Measurements from ENCODE around the gene ADAMTS6. TPM values are rescaled to one million over a fixed set of nuclear protein-coding genes. Genes with fewer than 3 reads are reported as not detected.

Gene ADAMTS6
- total RNA-seq, 4 donors from 2014 or later = 4.9 to 40.0 (median 7.3) TPM

- H3K27ac ChIP-seq = no peak overlapping the region
- no peak for DNase-seq
- H3K4me3 ChIP-seq = no peak overlapping the region
- intact Hi-C loops (cut with DNase I; ENCODE audit: low total_unique reads) = no loop called here
- no peaks in the 10 kb centered on the region for H3K9me3 ChIP-seq
- no peaks in the 10 kb centered on the region for H3K4me1 ChIP-seq
- no peaks in the 10 kb centered on the region for H3K27me3 ChIP-seq
- TF ChIP-seq POLR2A (IDR thresholded peaks at IDR 0.05) = no peak
- TF ChIP-seq CTCF (IDR thresholded peaks at IDR 0.05) = no peak
- H3K36me3 ChIP-seq = no peaks in the 10 kb centered on the region
Observed at GRCh38 chr5:65434122-65434521, 47.6 kb downstream of the ADAMTS6 start.

- Histone ChIP-seq H3K27me3 (no peaks in the 10 kb centered on the region), H3K9me3 (no peaks in the 10 kb centered on the region), H3K27ac (no peak overlapping the region), H3K4me1 (no peaks in the 10 kb centered on the region), H3K4me3 (no peak overlapping the region), H3K36me3 (no peaks in the 10 kb centered on the region)
- intact Hi-C loops (cut with DNase I; ENCODE audit: low total_unique reads) = no loop called here
- TF ChIP-seq POLR2A (IDR thresholded peaks at IDR 0.05) (no peak), CTCF (IDR thresholded peaks at IDR 0.05) (no peak)
- DNase-seq = no peak
Observed at GRCh38 chr5:65426656-65427055, 55.1 kb downstream of the ADAMTS6 start.

- no peak for DNase-seq
- Histone ChIP-seq H3K27ac (no peak overlapping the region), H3K4me1 (no peaks in the 10 kb centered on the region), H3K9me3 (no peaks in the 10 kb centered on the region), H3K27me3 (no peaks in the 10 kb centered on the region), H3K36me3 (no peaks in the 10 kb centered on the region), H3K4me3 (no peak overlapping the region)
- TF ChIP-seq CTCF (IDR thresholded peaks at IDR 0.05) = no peak
- TF ChIP-seq POLR2A (IDR thresholded peaks at IDR 0.05) = no peak
- intact Hi-C loops (cut with DNase I; ENCODE audit: low total_unique reads) = no loop called here
Observed at GRCh38 chr5:65423623-65424022, 58.1 kb downstream of the ADAMTS6 start.

- intact Hi-C loops (cut with DNase I; ENCODE audit: low total_unique reads) = no loop called here
- no peak overlapping the region for H3K4me3 ChIP-seq
- no peaks in the 10 kb centered on the region for H3K9me3 ChIP-seq
Observed at GRCh38 chr5:65418661-65419060, 63.1 kb downstream of the ADAMTS6 start.

GRCh38 chr5:65413822-65414221, 67.9 kb downstream of the ADAMTS6 start:
- H3K27ac ChIP-seq = no peak overlapping the region
- no peak overlapping the region for H3K4me3 ChIP-seq
- H3K4me1 ChIP-seq = no peaks in the 10 kb centered on the region
- H3K36me3 ChIP-seq = no peaks in the 10 kb centered on the region
- DNase-seq = no peak
- intact Hi-C loops (cut with DNase I; ENCODE audit: low total_unique reads) = no loop called here
- TF ChIP-seq POLR2A (IDR thresholded peaks at IDR 0.05) = no peak
- no peak for TF ChIP-seq CTCF (IDR thresholded peaks at IDR 0.05)
- H3K9me3 ChIP-seq = no peaks in the 10 kb centered on the region
- no peaks in the 10 kb centered on the region for H3K27me3 ChIP-seq

More at GRCh38 chr5:65418661-65419060, 63.1 kb downstream of the ADAMTS6 start:
- H3K27me3 ChIP-seq = no peaks in the 10 kb centered on the region
- H3K27ac ChIP-seq = no peak overlapping the region
- no peaks in the 10 kb centered on the region for H3K36me3 ChIP-seq
- no peak for TF ChIP-seq POLR2A (IDR thresholded peaks at IDR 0.05)
- no peak for DNase-seq
- H3K4me1 ChIP-seq = no peaks in the 10 kb centered on the region

- Histone ChIP-seq H3K4me1 (no peaks in the 10 kb centered on the region), H3K36me3 (no peaks in the 10 kb centered on the region), H3K27ac (no peak overlapping the region), H3K9me3 (no peaks in the 10 kb centered on the region), H3K27me3 (no peaks in the 10 kb centered on the region), H3K4me3 (no peak overlapping the region)
- TF ChIP-seq POLR2A (IDR thresholded peaks at IDR 0.05) (no peak), CTCF (IDR thresholded peaks at IDR 0.05) (no peak)
- no peak for DNase-seq
- intact Hi-C loops (cut with DNase I; ENCODE audit: low total_unique reads) = no loop called here
Observed at GRCh38 chr5:65412842-65413241, 68.9 kb downstream of the ADAMTS6 start.

Measured in uterus (tissue), 4 donors.